HL-60 (cell line): ENCODE results near the gene TMEM18.

Experiments used
- POLR2AphosphoS5 ChIP-seq: IDR thresholded peaks from 2 replicates; pipeline ENCODE4 v1.6.1; 2012; ENCODE audit warnings: low read depth
- TF ChIP-seq, protein P1 (sequence below): IDR thresholded peaks from one replicate; pipeline ENCODE4 v1.5.1; 2011; ENCODE audit warnings: low read length, control low read depth, inconsistent platforms; ENCODE audit not compliant: insufficient read depth

- TF ChIP-seq, protein P1, sequence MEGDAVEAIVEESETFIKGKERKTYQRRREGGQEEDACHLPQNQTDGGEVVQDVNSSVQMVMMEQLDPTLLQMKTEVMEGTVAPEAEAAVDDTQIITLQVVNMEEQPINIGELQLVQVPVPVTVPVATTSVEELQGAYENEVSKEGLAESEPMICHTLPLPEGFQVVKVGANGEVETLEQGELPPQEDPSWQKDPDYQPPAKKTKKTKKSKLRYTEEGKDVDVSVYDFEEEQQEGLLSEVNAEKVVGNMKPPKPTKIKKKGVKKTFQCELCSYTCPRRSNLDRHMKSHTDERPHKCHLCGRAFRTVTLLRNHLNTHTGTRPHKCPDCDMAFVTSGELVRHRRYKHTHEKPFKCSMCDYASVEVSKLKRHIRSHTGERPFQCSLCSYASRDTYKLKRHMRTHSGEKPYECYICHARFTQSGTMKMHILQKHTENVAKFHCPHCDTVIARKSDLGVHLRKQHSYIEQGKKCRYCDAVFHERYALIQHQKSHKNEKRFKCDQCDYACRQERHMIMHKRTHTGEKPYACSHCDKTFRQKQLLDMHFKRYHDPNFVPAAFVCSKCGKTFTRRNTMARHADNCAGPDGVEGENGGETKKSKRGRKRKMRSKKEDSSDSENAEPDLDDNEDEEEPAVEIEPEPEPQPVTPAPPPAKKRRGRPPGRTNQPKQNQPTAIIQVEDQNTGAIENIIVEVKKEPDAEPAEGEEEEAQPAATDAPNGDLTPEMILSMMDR: no peak
- no peak for TF ChIP-seq POLR2AphosphoS5
These were observed 31.5 kb upstream of the TMEM18 start for GRCh38 chr2:708667-709066.
